NT2/D1 (cell line): ENCODE measurements around the gene PLCH2.

Experiments used
- DNase-seq: peaks from one replicate; pipeline ENCODE4 v3.0.0-alpha.2; 2011; ENCODE audit warnings: low read depth, low spot score
- H3K27me3 ChIP-seq: 2 replicates; pipeline ENCODE4 v1.6.0; 2011; ENCODE audit warnings: mild to moderate bottlenecking; ENCODE audit not compliant: insufficient read length, insufficient read depth
- H3K36me3 ChIP-seq: 2 replicates; pipeline ENCODE4 v1.6.1; 2011; ENCODE audit warnings: mild to moderate bottlenecking, low read length, mixed read lengths; ENCODE audit not compliant: insufficient read depth, insufficient read length
- H3K4me1 ChIP-seq: 2 replicates; pipeline ENCODE4 v1.5.1; 2011; ENCODE audit not compliant: insufficient read depth, insufficient read length
- H3K4me3 ChIP-seq: 2 replicates; pipeline ENCODE4 v1.5.1; 2011; ENCODE audit warnings: low read depth; ENCODE audit not compliant: insufficient read length
- H3K9ac ChIP-seq: 2 replicates; pipeline ENCODE4 v1.6.0; 2011; ENCODE audit warnings: low read depth; ENCODE audit not compliant: insufficient read length
- H3K9me3 ChIP-seq: 2 replicates; pipeline ENCODE4 v1.5.1; 2011; ENCODE audit warnings: mild to moderate bottlenecking, low read length; ENCODE audit not compliant: insufficient read depth
- SUZ12 ChIP-seq: IDR thresholded peaks from 2 replicates; pipeline ENCODE4 v1.6.1; 2011; ENCODE audit not compliant: insufficient read length, insufficient read depth; ENCODE audit errors: extremely low read depth
- YY1 ChIP-seq: IDR thresholded peaks from 2 replicates; pipeline ENCODE4 v1.6.1; 2011; ENCODE audit not compliant: insufficient read length, insufficient read depth
- ZNF274 ChIP-seq: IDR thresholded peaks from 2 replicates; pipeline ENCODE4 v1.6.1; 2011; ENCODE audit warnings: mild to moderate bottlenecking, low read depth, low read length

The PLCH2 gene

GRCh38 chr1:2430592-2430973, 45.5 kb upstream of the PLCH2 start:
- H3K36me3 ChIP-seq = no peaks in the 10 kb centered on the region
- DNase-seq = no peak
- peaks cover 10% of the 10 kb centered on the region for H3K4me1 ChIP-seq
- H3K9me3 ChIP-seq = peaks cover 16% of the 10 kb centered on the region; the same call in 1 of the 2 replicates
- TF ChIP-seq YY1 (no peak), SUZ12 (no peak), ZNF274 (no peak)
- H3K27me3 ChIP-seq = peaks cover 8% of the 10 kb centered on the region
- H3K4me3 ChIP-seq = no peak overlapping the region
- H3K9ac ChIP-seq = no peak overlapping the region

- Histone ChIP-seq H3K9ac (no peak overlapping the region), H3K4me1 (peaks cover 10% of the 10 kb centered on the region), H3K4me3 (no peak overlapping the region), H3K36me3 (no peaks in the 10 kb centered on the region), H3K9me3 (peaks cover 16% of the 10 kb centered on the region; the same call in 1 of the 2 replicates), H3K27me3 (peaks cover 4% of the 10 kb centered on the region)
- no peak for DNase-seq
- no peak for TF ChIP-seq SUZ12
- no peak for TF ChIP-seq ZNF274
- no peak for TF ChIP-seq YY1
Observed at GRCh38 chr1:2431103-2431502, 45.0 kb upstream of the PLCH2 start.

DNA sequence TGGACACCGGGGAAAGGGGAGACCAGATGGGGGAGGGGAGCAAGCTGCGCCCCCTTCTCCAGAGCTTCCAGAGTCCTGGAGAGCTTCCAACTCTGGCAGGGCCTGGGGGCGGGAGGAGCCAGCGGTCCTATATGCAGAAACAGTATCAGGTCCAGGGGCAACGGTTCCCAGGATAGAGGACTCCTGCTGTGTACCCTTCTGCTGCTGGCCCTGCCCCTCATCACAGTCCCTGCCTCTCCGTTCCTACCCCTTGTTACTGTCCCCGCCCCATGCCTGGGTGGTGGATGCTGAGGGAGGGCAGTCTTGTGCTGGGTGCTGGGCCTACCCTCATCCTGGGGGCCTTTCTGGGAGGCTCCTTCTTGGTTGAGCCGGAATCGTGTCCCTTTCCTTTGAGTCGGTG, 44.6 kb upstream of the PLCH2 start:
- DNase-seq = no peak
- H3K27me3 ChIP-seq = peaks cover 4% of the 10 kb centered on the region

DNA sequence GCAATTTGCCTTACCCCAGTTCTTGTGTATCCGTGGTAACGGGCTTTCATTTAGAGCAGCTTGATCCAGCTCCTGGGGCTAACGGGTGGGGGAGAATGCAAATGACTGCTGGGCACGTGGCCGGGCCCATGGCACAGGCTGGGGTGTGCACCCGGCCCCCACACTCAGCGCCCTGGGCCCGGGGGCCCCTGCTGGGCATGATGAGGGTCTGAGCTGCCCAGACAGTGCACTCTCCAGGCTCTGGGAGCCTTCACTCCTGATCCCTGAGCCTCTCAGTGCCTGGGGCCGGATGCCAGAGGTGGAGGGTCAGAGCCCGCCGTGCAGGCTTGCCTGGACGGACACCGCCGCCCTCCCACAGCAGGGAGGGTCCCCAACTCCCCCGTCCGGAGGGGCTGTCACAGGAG, 43.6 kb upstream of the PLCH2 start:
- H3K4me3 ChIP-seq = no peak overlapping the region
- H3K9me3 ChIP-seq = peaks cover 16% of the 10 kb centered on the region; the same call in 1 of the 2 replicates
- peaks cover 4% of the 10 kb centered on the region for H3K27me3 ChIP-seq
- H3K4me1 ChIP-seq = peaks cover 10% of the 10 kb centered on the region
- no peak for DNase-seq
- no peak for TF ChIP-seq ZNF274
- no peak for TF ChIP-seq SUZ12
- TF ChIP-seq YY1 = no peak
- no peak overlapping the region for H3K9ac ChIP-seq
- H3K36me3 ChIP-seq = no peaks in the 10 kb centered on the region

More for the DNA sequence above, 44.6 kb upstream of the PLCH2 start:
- H3K4me3 ChIP-seq = no peak overlapping the region
- H3K36me3 ChIP-seq = no peaks in the 10 kb centered on the region
- peaks cover 10% of the 10 kb centered on the region for H3K4me1 ChIP-seq
- H3K9ac ChIP-seq = no peak overlapping the region
- H3K9me3 ChIP-seq = peaks cover 16% of the 10 kb centered on the region; the same call in 1 of the 2 replicates
- TF ChIP-seq YY1 (no peak), SUZ12 (no peak), ZNF274 (no peak)

GRCh38 chr1:2433196-2433595, 42.9 kb upstream of the PLCH2 start:
- H3K9me3 ChIP-seq = peaks cover 16% of the 10 kb centered on the region; the same call in 1 of the 2 replicates
- H3K9ac ChIP-seq = no peak overlapping the region
- DNase-seq = no peak
- H3K36me3 ChIP-seq = no peaks in the 10 kb centered on the region
- no peak overlapping the region for H3K4me3 ChIP-seq
- peaks cover 4% of the 10 kb centered on the region for H3K27me3 ChIP-seq
- TF ChIP-seq ZNF274 (no peak), SUZ12 (no peak), YY1 (no peak)
- peaks cover 10% of the 10 kb centered on the region for H3K4me1 ChIP-seq

- Histone ChIP-seq H3K9me3 (peaks cover 14% of the 10 kb centered on the region; the same call in 1 of the 2 replicates), H3K9ac (no peak overlapping the region), H3K4me1 (peaks cover 10% of the 10 kb centered on the region), H3K4me3 (no peak overlapping the region), H3K27me3 (peaks cover 4% of the 10 kb centered on the region), H3K36me3 (no peaks in the 10 kb centered on the region)
- TF ChIP-seq YY1 = no peak
- TF ChIP-seq SUZ12 = no peak
- TF ChIP-seq ZNF274 = no peak
- no peak for DNase-seq
Observed at GRCh38 chr1:2433936-2434655, 42.0 kb upstream of the PLCH2 start.

DNA sequence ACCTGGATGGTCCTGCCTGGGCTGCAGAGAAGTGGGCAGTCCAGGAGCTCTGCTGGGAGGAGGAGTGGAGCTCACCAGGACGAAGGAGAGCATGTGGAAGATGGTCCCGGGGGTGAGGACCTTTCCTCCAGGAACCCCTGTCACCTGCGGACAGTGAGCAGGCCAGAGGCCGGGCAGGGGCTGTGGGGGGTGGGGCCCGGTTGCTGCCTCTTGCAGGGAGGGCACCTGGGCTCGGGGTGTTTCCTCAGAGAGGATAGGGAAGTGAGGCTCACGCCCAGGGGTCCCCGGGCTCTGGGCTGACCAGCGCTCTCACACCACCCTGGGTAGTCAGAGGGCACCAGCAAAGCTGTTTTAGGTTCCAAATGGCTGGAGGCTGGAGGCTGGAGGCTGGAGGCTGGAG, 41.0 kb upstream of the PLCH2 start:
- Histone ChIP-seq H3K27me3 (peaks cover 4% of the 10 kb centered on the region), H3K9ac (no peak overlapping the region), H3K9me3 (peaks cover 4% of the 10 kb centered on the region; the same call in 1 of the 2 replicates), H3K36me3 (no peaks in the 10 kb centered on the region), H3K4me1 (peaks cover 10% of the 10 kb centered on the region), H3K4me3 (no peak overlapping the region)
- no peak for TF ChIP-seq ZNF274
- no peak for TF ChIP-seq SUZ12
- TF ChIP-seq YY1 = no peak
- no peak for DNase-seq
